Caki2 (cell line): ENCODE data around the gene PPOX. TPM values are rescaled to one million over a fixed set of nuclear protein-coding genes. Genes with fewer than 3 reads are reported as not detected.
A peak's percentile ranks its signal among the peaks of the same experiment; 100 is the strongest.

Source experiments
- DNase-seq: peaks from one replicate; pipeline ENCODE4 v3.0.0-alpha.2; 2015; ENCODE audit warnings: low read depth
- in situ Hi-C: cut with HindIII; loops from 2 replicates; pipeline ENCODE4 v1.10.0; 2016; ENCODE audit warnings: low sequenced_read_pairs, low pct_unique_long_range_greater_than_20kb, mixed read lengths
- total RNA-seq: library from RNA; depleted of rRNA; stranded (reverse); fragments of >200 nt; shearing (Covaris generic); gene quantifications from 2 replicates; pipeline ENCODE4 v1.2.3, GENCODE V29; 2014; ENCODE audit warnings: low replicate concordance

The PPOX gene
- total RNA-seq, 1 experiment from 2014 or later: 35.7 TPM

GRCh38 chr1:161171696-161172095, 5.5 kb downstream of the PPOX start:
- no peak for DNase-seq
- in situ Hi-C loops: no loop called here

GRCh38 chr1:161172349-161172748, 6.1 kb downstream of the PPOX start:
- no peak for DNase-seq
- in situ Hi-C loops: no loop called here

- DNase-seq: no peak
- in situ Hi-C loops: no loop called here
Measured at GRCh38 chr1:161172776-161173376, 6.7 kb downstream of the PPOX start.

DNA sequence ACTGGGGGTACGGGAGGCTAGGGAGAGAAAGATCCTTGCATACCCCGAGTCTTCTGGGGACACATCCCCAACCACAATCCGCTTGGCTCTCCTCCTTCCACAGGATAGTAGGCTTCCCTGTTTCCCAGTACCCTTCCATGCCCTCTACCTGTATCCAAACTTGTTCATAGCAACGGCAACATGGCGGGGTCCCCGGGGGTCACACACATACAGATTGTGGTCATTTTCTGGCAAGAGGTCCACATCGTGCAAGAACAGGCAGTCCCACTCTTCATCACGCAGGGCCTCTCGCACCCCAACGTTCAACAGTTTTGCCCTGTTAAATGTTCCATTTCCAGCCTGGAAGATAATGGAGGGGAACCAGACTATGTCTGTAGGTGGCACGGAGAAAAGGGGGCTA, 7.5 kb downstream of the PPOX start:
- no peak for DNase-seq
- in situ Hi-C loops: no loop called here

DNA sequence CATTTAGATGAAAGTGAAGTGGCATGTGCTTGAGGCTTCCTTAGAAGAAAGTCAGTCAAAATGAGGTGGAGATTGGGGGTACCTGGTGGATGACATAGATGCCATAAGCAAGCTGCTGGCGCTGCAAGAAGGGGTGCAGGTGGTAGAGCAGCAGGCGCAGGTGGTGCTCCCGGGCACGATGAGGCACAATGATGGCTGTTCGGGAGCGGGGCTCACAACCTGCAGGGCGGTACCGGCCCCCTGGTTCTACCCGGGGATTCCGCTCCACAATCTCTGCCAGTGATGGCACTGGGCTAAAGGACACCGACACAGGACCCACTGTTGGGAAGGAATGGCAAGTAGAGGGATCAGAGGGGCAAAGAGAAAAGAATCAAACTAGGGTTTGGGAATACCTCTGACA, 8.7 kb downstream of the PPOX start:
- DNase-seq: no peak
- in situ Hi-C loops: no loop called here

- DNase-seq: no peak
- in situ Hi-C loops: no loop called here
Measured at GRCh38 chr1:161175771-161176453, 9.7 kb downstream of the PPOX start.

GRCh38 chr1:161176468-161177111, 10.4 kb downstream of the PPOX start:
- no peak for DNase-seq
- in situ Hi-C loops: no loop called here

DNA sequence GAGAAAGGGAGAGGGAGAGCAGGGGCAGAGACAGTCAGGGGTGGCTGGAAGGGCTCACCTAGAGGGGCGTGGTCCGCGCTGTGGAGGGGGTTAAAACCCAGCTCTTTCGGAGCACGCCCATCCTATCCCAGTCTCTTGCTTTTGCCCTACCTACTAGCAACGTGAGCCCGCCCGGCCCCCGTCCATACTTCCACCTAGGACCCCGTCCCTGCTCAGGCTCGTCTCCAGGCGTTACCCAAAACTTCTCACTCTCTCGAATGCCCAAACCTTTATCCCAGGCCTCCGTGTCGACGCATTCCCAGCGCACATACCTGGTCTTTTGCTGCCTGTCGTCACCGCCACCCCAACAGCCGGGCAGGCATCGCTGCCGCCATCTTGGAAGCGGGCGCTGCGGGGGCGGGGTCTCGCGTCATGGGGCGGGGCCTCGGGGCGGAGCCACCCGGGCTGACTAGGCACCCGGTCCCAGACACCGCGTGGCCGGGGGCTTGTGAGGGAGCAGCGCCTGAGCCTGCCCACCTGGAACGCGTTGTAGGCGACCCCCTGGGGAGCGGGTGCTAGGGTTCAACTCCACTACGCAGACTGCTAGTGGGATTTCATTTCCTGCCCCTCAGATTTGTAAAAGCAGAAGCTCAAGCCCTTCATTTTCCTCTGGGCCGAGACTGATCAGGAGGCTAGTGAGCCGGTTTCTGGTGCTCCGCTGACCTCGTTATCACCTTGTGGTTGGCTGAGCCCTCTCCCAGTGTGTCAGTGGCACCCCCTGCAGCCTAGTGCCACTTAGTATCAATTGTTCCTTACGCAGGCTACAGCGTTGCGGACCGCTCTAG, 11.1 kb downstream of the PPOX start, which contains the start of gene B4GALT3:
Gene B4GALT3 (minus strand): TSS at position 396 of the 824 bp plus-strand sequence. CDS start 1,447 bp downstream, outside the sequence.
- in situ Hi-C loops: no loop called here
- DNase-seq: peak; percentile 73

- in situ Hi-C loops: no loop called here
Measured at GRCh38 chr1:161177936-161178244, 11.7 kb downstream of the PPOX start.

GRCh38 chr1:161179698-161180097, 13.5 kb downstream of the PPOX start:
- DNase-seq: no peak
- in situ Hi-C loops: no loop called here

More at GRCh38 chr1:161177936-161178244, 11.7 kb downstream of the PPOX start:
- DNase-seq: no peak

DNA sequence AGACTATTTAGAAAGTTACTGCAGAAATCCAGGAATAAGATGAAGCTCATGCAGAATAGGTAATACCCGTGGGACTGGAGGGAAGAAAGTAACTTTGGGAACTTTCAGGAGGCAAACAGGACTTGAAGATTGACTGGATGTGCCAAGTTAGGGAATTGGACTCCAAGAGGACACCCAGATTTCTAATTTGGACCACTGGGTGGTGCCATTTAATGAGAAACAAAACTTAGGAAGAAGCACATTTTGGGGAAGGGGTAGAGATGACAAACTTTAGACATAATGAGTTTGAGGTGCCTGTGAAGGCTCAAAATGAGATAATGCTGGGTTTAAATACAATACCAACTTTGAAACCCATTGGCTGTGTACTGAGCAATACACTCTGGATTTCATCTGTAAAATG, 14.4 kb downstream of the PPOX start:
- no peak for DNase-seq
- in situ Hi-C loops: no loop called here

DNA sequence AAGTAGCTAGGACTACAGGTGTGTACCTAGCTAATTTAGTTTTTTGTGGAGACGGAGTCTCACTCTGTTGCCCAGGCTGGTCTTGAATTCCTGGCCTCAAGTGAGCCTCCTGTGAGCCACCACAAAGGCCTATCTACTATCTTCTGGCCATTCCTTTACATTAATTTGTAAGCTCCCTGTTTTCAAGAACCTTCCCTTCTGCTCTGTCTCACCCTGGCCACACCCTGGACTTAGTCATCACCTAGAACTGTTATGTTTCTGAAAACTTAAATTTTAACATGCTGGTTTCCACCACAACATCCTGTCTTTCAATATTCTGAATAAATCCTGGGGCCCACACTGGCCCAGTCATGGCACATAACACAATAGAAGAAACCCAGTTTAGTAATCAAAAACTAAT, 16.0 kb downstream of the PPOX start:
- DNase-seq: no peak
- in situ Hi-C loops: no loop called here

GRCh38 chr1:161185282-161185682, 19.1 kb downstream of the PPOX start:
- in situ Hi-C loops: no loop called here
- no peak for DNase-seq

- in situ Hi-C loops: no loop called here
- DNase-seq: no peak
Measured at GRCh38 chr1:161185732-161186311, 19.6 kb downstream of the PPOX start.

GRCh38 chr1:161187311-161187710, 21.1 kb downstream of the PPOX start:
- in situ Hi-C loops: no loop called here
- no peak for DNase-seq

DNA sequence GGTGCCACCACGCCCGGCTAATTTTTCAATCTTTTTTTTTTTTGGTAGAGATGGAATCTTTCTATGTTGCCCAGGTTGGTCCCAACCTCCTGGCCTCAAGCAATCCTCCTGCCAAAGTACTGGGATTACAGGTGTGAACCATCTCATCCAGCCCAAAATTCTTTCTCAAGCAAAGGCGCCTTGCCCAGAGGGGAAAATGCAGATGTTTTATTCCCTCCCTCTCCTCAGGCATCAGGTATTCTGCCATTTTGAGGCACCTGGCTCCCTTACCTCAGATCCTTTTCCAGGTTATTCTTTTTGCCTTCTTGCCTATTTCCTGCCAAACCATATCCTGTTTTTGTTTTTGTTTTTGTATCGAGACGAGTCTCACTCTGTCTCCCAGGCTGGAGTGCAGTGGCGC, 22.2 kb downstream of the PPOX start:
- in situ Hi-C loops: no loop called here
- DNase-seq: no peak

GRCh38 chr1:161189036-161189435, 22.8 kb downstream of the PPOX start:
- DNase-seq: no peak
- in situ Hi-C loops: no loop called here

GRCh38 chr1:161190962-161191521, 24.8 kb downstream of the PPOX start:
- DNase-seq: no peak
- in situ Hi-C loops: no loop called here
